A204.1 (cell line): ENCODE results near the gene HES7.

Source experiments
- FAIRE-seq: peaks from 2 replicates; lab custom pipeline; 2012; peaks lifted over from hg19 to GRCh38; lab: Jason Lieb, UNC

HES7 gene

GRCh38 chr17:8142887-8143580 lies 19.1 kb upstream of the HES7 start:
- FAIRE-seq: no peak

DNA sequence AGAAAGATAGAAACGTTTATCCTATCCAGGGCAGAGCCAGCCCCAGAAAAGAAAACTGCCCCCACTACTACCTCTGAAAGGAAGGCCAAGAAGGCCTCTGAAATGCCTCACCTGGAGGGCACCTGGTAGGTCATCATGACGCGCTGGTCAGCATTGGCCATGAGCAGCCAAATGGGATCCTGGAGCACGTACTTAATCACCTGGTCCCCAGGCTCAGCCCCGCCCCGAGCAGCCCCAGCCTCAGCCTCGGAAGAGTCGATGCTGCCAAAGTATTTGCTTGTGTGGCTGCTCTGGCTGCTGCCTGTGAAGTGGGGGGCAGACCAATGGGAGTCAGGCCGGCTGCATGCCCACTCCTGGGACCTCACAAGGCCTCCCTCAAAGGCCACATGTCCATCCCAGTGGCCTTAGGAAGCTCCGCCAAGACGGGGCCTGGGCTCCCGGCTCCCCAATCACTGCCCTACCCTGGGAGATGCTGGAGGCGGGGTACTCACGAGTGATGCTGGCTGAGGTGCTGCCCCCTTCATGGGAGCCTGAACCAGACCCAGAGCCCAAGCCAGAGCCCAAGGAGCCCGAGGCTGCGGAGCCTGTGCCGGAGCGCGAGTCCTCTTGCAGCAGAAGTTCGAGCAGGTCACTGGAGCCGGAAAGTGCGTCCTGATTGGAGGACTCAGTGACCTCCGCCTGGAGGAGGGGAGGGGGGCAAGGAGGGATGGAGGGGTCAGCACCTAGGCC lies 18.4 kb upstream of the HES7 start:
- no peak for FAIRE-seq

DNA sequence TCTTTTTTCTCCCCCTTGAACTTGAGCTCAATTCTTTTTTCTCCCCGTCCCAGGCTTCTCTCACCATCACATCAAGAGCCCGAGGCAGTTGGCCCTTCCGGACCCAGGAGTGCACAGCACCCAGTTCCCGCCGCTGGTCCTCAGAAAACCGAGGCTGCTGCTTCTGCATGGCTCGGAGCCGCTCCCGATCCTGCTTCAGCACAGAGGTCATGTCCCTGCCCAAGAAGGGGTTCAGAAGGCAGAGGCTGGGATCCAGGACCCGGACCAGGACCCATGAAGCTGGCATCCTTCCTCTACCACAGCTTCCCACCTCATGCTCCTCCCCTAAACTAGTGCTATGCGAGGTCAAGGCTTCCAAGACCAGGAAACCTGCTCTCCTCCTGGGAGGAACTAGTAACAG lies 17.8 kb upstream of the HES7 start:
- FAIRE-seq: no peak

- no peak for FAIRE-seq
Observed at GRCh38 chr17:8141045-8141444, 17.1 kb upstream of the HES7 start.

GRCh38 chr17:8140065-8141029 lies 16.4 kb upstream of the HES7 start:
- FAIRE-seq: no peak

- FAIRE-seq: peak; percentile 98
Observed at GRCh38 chr17:8138672-8139371, 14.9 kb upstream of the HES7 start.

- no peak for FAIRE-seq
Observed at GRCh38 chr17:8138374-8138671, 14.4 kb upstream of the HES7 start.

GRCh38 chr17:8137645-8138373 lies 13.9 kb upstream of the HES7 start:
- FAIRE-seq: no peak

DNA sequence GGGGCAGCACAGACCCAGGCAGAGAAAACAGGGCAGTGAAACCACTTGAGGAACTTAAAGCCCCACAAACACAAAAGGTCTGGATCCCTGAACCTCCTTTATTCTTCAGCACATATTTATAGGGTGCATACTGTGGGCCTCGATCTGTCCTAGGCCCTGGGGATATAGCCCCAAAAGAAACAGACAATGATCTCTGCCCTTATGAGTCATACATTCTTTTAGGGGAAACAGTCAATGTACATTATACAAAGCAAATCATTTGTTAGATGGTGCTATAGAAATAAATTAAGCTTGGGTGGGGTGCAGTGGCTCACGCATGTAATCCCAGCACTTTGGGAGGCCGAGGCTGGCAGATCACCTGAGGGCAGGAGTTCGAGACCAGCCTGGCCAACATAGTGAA lies 10.0 kb upstream of the HES7 start:
- no peak for FAIRE-seq

- no peak for FAIRE-seq
Observed at GRCh38 chr17:8133399-8133798, 9.5 kb upstream of the HES7 start.

GRCh38 chr17:8131844-8132441 lies 8.0 kb upstream of the HES7 start:
- FAIRE-seq: no peak

DNA sequence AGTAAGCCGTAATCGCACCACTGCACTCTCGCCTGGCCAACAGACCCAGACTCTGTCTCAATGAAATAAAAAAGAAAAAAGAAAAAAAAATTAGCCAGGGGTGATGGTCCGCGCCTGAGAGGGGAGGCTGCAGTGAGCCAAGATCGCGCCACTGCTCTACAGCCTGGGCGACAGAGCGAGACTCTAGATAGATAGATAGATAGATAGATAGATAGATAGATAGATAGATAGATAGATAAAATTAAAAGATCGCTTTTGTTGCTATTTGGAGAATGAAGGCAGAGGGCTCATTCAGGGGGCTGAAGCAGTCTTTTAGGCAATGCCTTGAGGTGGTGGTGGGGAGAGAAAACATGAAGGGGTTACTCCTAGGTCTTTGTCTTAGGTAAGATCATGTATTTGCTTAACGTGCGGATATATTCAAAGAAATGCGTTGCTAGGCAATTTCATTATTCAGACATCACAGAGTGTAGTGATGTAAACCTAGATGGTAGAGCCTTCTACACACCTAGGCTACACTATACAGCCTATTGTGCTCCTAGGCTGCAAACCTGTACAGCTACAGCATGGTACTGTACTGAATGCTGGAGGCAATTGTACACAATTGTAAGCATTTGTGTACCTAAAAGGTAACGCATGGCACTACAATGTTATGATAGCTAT lies 4.3 kb upstream of the HES7 start:
- FAIRE-seq: no peak

GRCh38 chr17:8126491-8127066 lies 2.7 kb upstream of the HES7 start:
- FAIRE-seq: no peak

- no peak for FAIRE-seq
Observed at GRCh38 chr17:8125947-8126490, 2.1 kb upstream of the HES7 start.

DNA sequence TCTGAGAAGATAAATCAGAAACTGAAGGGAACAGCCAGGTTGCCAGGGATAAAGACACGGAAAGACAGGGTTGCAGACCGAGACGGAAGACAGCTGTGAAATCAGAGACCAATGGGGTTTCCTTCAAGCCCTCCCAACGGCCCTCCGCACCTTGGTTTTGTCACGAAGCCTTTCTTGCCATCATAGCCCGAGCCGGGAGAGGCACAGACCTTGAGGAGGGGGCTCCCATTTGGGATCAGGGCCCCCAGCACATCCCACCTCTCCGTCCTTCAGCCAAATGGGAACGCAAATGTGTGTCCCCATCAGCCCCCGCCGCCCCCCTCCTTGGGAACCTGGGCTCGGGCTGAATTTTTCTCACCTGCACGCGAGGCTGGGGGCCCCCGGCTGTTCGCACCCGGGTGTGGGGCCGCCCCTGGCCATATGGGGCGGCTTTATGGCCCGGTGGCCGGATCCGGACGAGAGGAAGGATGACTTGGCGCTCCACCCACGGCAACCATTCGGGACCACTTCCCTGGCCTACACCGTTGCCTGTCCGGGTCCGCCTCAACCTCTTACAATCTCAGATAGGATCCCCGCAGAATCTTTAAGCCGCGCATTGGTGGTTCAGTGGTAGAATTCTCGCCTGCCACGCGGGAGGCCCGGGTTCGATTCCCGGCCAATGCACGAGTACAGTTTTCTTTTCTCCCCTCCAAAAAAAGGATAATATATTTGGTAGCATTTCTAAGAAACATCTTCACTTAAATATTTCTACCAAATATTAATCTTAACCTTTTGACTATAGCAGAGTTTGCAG lies 1.4 kb upstream of the HES7 start:
- no peak for FAIRE-seq

DNA sequence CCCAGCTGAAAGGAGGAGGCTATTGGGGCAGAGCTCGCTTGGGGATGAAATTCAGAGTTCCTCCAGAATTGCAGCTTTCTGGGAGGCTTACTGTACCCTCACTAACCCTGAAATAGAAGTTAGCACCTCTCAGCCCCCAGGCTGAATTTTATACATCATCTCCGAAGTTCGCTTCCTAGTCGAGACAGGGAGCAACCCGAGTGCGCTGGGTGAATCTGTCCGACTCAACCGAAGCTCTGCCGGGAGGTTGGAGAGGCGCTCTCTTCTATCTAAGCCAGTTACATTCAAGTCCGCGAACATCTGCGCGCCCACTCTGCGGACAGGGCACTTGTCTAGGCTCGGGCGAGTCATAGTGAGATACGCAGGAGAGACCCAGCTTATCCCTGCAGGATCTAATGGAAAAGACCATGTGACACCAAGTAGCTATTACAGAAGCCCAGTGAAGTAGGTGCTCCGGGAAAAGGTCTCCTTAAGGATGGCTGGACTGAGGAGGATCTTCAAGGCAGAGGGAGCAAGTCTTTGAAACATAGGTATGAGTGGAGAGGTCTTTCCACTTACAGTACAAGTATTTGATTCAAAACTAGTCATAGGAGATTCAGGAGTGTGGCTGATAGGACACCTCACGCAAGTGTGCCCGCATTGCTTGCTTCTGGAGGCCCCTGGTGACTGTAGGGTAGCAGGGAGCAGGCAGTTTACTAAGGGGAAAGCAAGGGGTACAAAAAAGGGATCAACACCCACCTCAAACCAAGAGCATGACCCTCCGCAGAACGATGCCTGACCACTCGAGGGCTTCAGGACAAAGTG lies 646 bp upstream of the HES7 start:
- no peak for FAIRE-seq

- FAIRE-seq: no peak
Observed at GRCh38 chr17:8122924-8123694, 797 bp downstream of the HES7 start.
